GM19468 (cell line): Measurements from ENCODE around the gene ASCC2.

Experiments
- ATAC-seq: cut with Tn5 transposase; IDR thresholded peaks from one replicate; pipeline ENCODE4 v1.9.1; 2021; ENCODE audit warnings: mild to moderate bottlenecking, moderate library complexity, moderate number of reproducible peaks; ENCODE audit not compliant: unreplicated experiment; ENCODE audit errors: extremely low read depth

ASCC2 gene

GRCh38 chr22:29820961-29821290 is 17.1 kb downstream of the ASCC2 start:
- ATAC-seq: no peak

GRCh38 chr22:29819501-29819900 is 18.6 kb downstream of the ASCC2 start:
- no peak for ATAC-seq

DNA sequence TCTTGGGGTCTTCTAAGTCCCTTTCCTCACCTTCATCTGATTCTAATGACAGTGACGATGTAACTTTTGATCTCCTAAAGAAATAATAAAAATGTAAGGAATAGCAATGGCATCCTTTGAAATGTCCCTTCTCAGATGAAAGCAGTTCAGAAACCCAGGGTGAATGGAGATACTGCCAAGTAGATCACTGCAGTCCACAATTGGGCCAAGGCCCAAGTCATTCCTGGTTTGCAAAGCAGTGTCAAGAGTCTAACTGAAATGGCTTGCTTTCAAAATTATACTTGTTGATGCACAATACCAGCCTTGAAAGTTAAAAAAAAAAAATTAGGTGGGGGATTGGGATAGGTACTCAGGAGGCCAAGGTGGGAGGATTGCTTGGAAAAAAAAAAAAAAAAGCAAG is 20.4 kb downstream of the ASCC2 start:
- ATAC-seq: no peak

- no peak for ATAC-seq
These were observed 21.1 kb downstream of the ASCC2 start for GRCh38 chr22:29816980-29817379.

DNA sequence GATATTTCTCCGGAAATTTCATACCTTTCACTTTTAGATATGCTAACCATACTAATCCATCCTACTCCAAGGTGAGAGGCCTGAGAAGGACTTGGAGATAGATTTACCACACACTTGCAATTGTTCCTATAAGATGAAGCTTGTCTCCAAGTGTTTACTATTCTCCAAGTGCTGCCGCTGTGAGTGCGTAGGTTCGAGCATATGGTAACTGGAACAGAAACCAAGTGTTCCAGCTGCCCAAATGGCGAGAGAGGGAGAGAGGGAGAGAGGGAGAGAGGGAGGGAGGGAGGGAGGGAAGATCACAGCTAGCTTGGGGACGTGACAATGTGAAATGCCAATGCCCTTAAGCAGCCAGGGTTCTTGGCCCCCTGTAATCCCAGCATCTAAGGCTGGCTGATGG is 21.5 kb downstream of the ASCC2 start:
- no peak for ATAC-seq

DNA sequence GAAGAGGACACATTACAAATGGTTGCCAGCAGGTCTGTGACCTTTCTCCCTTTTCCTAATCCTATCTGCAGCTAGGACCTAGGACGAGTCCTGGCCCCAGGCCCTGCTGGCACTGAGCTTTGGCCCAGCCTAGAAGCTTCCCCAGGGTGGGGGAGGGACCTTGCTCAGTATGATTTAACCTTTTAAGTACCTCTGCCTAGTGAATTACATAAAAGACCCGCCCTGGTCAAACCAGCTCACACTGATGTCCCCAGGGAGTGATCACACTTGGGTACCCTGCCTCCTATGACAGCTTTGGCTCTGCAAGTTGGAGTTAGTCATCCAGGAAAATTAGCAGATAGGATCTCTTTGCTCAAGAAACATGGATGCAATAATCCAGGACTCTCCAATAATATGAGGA is 21.9 kb downstream of the ASCC2 start:
- no peak for ATAC-seq

DNA sequence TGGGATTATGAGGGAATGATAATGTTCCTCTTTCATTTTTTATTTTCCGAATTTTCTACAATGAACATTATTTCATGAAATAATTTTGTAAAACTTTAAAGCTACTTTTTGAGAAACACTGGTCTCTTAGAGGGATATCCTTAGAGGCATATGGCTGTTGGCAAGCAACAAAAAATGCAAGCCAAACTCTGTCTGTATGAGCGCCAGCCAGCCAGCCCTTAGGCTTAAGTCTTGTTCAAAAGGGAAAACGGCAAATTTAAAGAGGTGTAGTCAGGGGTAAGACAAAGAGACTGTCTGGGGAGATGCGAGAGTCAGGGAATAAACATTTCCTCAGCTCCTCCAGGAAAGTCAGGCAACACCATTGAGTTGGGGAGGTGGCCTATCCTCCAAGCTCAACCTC is 22.5 kb downstream of the ASCC2 start:
- ATAC-seq: no peak

DNA sequence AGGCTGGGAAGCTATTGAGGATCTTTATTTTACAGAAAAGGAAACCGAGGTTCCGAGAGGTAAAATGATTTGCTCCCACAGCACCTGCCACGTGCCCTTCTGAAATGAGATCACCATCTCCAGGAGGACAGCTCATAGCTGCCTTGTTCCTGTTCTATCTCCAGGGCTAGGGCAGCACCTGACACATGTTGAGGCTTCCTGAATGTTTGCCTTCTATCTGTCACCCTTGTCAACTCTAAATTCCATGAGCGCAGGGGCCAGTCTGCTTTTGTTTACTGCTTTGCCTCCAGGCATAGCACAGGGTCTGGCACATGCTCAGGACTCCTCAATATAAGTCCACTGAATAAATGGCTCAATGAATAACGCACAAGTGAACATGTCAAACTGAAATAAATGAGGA is 24.1 kb downstream of the ASCC2 start:
- ATAC-seq: no peak

- no peak for ATAC-seq
These were observed 24.5 kb downstream of the ASCC2 start for GRCh38 chr22:29813563-29813962.

DNA sequence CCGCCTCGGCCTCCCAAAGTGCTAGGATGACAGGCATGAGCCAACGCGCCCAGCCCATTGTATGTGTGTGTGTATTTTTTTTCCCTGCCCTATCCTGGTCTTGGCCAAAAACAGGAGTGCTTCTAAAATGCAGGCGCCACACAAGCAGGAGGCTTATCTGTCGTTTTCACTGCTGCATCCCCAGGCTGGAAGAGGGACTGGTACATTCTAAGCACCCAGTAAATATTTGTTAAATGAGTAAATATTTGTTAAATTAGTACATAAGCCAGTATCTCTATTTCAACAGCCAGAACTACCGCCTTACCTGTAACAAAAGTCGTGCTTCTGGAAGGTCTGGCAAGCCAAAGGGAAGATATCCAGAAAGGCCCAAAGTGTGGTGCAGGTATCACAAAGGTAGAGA is 24.9 kb downstream of the ASCC2 start:
- no peak for ATAC-seq

- ATAC-seq: no peak
These were observed 26.7 kb downstream of the ASCC2 start for GRCh38 chr22:29811377-29811776.

DNA sequence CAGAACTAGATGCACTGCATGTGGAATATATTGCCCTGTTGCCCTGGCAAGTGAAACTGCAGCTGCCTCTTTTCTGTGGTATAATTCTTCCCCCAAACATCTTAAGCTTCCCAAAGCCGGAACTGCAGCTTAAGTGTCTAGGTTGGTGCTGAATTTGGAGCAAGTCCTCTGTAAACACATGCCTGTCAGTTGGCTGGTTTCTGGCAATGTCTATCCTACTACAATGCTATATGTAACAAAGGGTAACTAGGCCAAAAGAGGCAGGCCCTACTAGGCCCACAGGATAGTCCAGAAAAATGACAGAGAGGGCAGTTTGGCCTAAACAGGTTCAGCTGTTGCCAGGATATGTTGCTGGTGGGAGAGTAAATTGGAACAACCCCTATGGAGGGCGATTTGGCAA is 27.9 kb downstream of the ASCC2 start:
- no peak for ATAC-seq

GRCh38 chr22:29806196-29806595 is 31.9 kb downstream of the ASCC2 start:
- ATAC-seq: no peak

DNA sequence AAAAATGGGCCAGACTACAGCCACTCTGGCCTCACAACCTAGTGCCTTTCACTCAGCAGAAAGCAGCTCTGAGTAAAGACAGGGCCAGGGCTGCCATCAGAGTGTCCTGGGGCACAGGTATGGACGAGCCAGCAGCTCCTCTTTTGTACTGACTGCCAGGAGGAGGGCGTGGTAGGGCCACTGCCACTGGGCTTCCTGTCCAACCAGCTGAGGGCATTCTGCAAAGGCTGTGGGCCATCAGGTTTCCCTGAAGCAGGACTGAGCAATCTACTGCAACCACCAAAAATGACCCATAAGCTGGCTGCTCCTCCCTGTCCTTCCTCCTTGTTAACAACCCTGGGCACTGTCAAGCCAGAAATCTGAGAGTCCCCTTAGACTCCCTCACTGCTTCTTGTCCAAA is 33.1 kb downstream of the ASCC2 start:
- no peak for ATAC-seq

- no peak for ATAC-seq
These were observed 34.9 kb downstream of the ASCC2 start for GRCh38 chr22:29803190-29803589.

DNA sequence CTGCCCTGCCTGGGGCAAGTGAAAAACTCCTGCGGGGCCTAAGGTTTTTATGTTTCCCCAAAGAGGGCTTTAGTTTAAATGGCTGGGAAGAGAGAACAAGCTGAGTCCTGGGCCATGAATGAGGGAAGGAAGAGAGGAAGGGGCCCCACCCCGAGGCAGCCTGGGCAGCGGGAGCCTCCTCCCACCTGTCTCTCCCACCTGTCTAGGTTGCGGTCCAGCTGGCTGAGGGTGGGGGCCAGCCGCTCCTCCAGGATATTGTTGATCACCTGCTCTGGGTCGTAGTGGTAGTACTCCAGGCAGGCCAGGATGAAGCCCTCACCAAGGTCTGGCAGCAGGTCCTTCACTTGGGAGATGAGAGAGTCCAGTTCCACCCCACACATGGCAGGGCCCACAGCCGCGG is 36.3 kb downstream of the ASCC2 start:
- no peak for ATAC-seq

GRCh38 chr22:29801153-29801552 is 36.9 kb downstream of the ASCC2 start:
- no peak for ATAC-seq

GRCh38 chr22:29799217-29799680 is 38.8 kb downstream of the ASCC2 start:
- ATAC-seq: no peak

- ATAC-seq: no peak
These were observed 39.3 kb downstream of the ASCC2 start for GRCh38 chr22:29798801-29799200.

- no peak for ATAC-seq
These were observed 39.8 kb downstream of the ASCC2 start for GRCh38 chr22:29798318-29798717.

DNA sequence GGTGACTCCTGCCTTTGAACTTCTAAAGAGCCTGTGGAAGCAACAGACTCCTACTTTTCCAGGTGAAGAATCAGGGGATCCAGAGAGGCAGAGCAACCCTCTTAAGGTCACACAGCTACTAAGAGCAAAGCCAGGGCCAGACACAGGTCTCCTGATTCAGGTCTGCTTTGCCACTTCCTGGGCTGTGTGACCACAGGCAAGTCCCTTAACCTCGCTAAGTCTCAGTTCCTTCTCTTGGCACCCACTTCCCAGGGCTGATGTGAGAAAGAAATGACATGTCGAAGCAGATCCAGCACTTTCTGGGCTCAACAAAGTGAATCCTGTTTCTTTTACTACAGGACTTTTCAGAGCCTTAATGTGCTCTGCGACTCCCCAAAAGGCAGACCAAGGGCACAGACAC is 40.7 kb downstream of the ASCC2 start:
- no peak for ATAC-seq

DNA sequence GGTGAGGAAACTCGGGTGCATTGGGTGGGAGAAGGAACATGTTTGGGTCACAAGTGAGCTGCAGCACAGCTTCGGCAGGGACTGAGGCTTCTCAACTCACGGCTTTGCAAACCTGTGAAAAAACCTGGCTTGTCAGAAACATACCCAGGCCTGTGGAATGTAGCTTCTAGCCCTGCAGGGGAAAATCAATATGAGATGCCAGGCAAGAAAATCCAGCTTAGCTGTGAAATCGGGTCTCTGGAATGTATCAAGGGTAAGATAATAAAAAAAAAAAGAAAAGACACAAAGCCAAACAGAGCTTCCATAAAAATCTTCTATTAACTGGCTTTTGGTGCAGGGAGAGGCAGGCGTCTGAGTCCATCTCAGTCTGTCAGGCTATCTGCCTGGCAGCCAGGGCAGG is 42.4 kb downstream of the ASCC2 start:
- no peak for ATAC-seq

GRCh38 chr22:29793396-29793795 is 44.7 kb downstream of the ASCC2 start:
- ATAC-seq: no peak
